Retinal pigment epithelial cell (primary cell): ENCODE data around the gene DIS3L2.

ENCODE experiments used
- DNase-seq: peaks from one replicate; pipeline ENCODE4 v3.0.0-alpha.2; 2010; ENCODE audit warnings: low read depth
- H3K4me3 ChIP-seq: 2 replicates; pipeline ENCODE4 v1.5.1; 2011; ENCODE audit warnings: mild to moderate bottlenecking, low read length, control low read depth, moderate library complexity
- CTCF ChIP-seq: conservative IDR thresholded peaks from 2 replicates; pipeline ENCODE4 v1.5.1; 2011; ENCODE audit warnings: low read depth, low read length, control low read depth, inconsistent platforms

Gene DIS3L2

GRCh38 chr2:231925303-231926179 lies 36.0 kb upstream of the DIS3L2 start:
- peak overlapping the region; percentile 37 for H3K4me3 ChIP-seq
- TF ChIP-seq CTCF: peak; percentile 64

GRCh38 chr2:231926180-231926741 lies 35.3 kb upstream of the DIS3L2 start, which contains the start of gene NPPC:
NPPC (minus strand) TSS chr2:231926396; CDS start chr2:231926249, 147 bp downstream.
- peak; percentile 38 for TF ChIP-seq CTCF
- H3K4me3 ChIP-seq: peak within 1 kb of the TSS; percentile 43
- DNase-seq: no peak

More at GRCh38 chr2:231925303-231926179, 36.0 kb upstream of the DIS3L2 start:
- peak; percentile 39 for DNase-seq

- peak overlapping the region; percentile 43 for H3K4me3 ChIP-seq
- DNase-seq: no peak
These were observed 34.5 kb upstream of the DIS3L2 start for GRCh38 chr2:231926761-231927565.

GRCh38 chr2:231927566-231927890 lies 34.0 kb upstream of the DIS3L2 start:
- no peak for DNase-seq
- no peak for TF ChIP-seq CTCF
- no peak overlapping the region for H3K4me3 ChIP-seq

More at GRCh38 chr2:231926761-231927565, 34.5 kb upstream of the DIS3L2 start:
- peak; percentile 3 for TF ChIP-seq CTCF

GRCh38 chr2:231928481-231928880 lies 33.0 kb upstream of the DIS3L2 start:
- H3K4me3 ChIP-seq: no peak overlapping the region
- DNase-seq: no peak
- peak; percentile 41 for TF ChIP-seq CTCF

GRCh38 chr2:231928901-231929725 lies 32.4 kb upstream of the DIS3L2 start:
- no peak for TF ChIP-seq CTCF
- no peak overlapping the region for H3K4me3 ChIP-seq
- DNase-seq: no peak
